ENCODE measurements around the gene CLEC2L.

- no peak for TF ChIP-seq CTCF (IDR thresholded peaks at IDR 0.05; ENCODE audit: borderline replicate concordance, extremely low read depth, low read length, poor library complexity, severe bottlenecking)
- TF ChIP-seq EZH2 (IDR thresholded peaks at IDR 0.05; ENCODE audit: borderline replicate concordance, low read depth, low read length, severe bottlenecking): no peak
Observed at GRCh38 chr7:139576179-139576973, 52.9 kb downstream of the CLEC2L start.

Data from DND-41 (cell line).